ENCODE data around the gene POM121C. TPM values are rescaled to one million over a fixed set of nuclear protein-coding genes. Genes with fewer than 3 reads are reported as not detected.
"Not testable (repeated sequence)": the region's sequence is repeated elsewhere in the genome, so short reads cannot be mapped to it uniquely, and the experiment has no call there.

Gene POM121C
- total RNA-seq, 1 experiment from 2014 or later: 72.7 TPM

- not testable (repeated sequence) for H3K79me2 ChIP-seq (ENCODE audit: insufficient read depth, low read length); H3K4me1 Mint-ChIP-seq; H3K36me3 Mint-ChIP-seq (ENCODE audit: insufficient read depth in 1 of 3, low read depth in 3 of 3); H3K9ac ChIP-seq (ENCODE audit: extremely low read depth, insufficient read length, low read length); H2BK5ac ChIP-seq (ENCODE audit: insufficient read length, low read length); H2BK120ac ChIP-seq (ENCODE audit: low read depth, low read length, poor library complexity, severe bottlenecking); H4K8ac ChIP-seq (replicated peaks; ENCODE audit: insufficient read length, low read depth, low read length); H3K27me3 Mint-ChIP-seq (ENCODE audit: low read depth); DNase-seq; H2AK5ac ChIP-seq (ENCODE audit: insufficient read length, low read length); H3K18ac ChIP-seq (ENCODE audit: insufficient read length, low read depth, low read length); H3K27me3 ChIP-seq (ENCODE audit: insufficient read depth, low read length); H3K27ac Mint-ChIP-seq; H3K56ac ChIP-seq (ENCODE audit: insufficient read length, low read depth, low read length); H2AFZ ChIP-seq (ENCODE audit: low read length); H4K20me1 ChIP-seq (ENCODE audit: control insufficient read depth, insufficient read depth, insufficient read length); H3T11ph ChIP-seq (ENCODE audit: low read length); H3K4me1 ChIP-seq (ENCODE audit: insufficient read depth, low read length); H3K4ac ChIP-seq (ENCODE audit: low read depth, low read length); H2BK15ac ChIP-seq (ENCODE audit: low read depth, low read length); H3K4me2 ChIP-seq (ENCODE audit: insufficient read depth, insufficient read length, low read length); H3K23ac ChIP-seq (ENCODE audit: insufficient read length, low read depth, low read length); H3K9me3 Mint-ChIP-seq; H2BK12ac ChIP-seq (ENCODE audit: insufficient read length, low read depth, low read length); H3K27ac ChIP-seq (ENCODE audit: insufficient read length, low read depth, low read length); H3K9me3 ChIP-seq (ENCODE audit: control insufficient read depth, low read depth, low read length); H3K14ac ChIP-seq (ENCODE audit: insufficient read depth, low read length); H4K91ac ChIP-seq (ENCODE audit: insufficient read length, low read depth, low read length); H3K79me1 ChIP-seq (ENCODE audit: insufficient read depth, low read depth, low read length, poor library complexity, severe bottlenecking); H3K23me2 ChIP-seq (ENCODE audit: insufficient read length, low read depth, low read length, poor library complexity, severe bottlenecking); H3K4me3 Mint-ChIP-seq; H4K5ac ChIP-seq (ENCODE audit: insufficient read length, low read depth, low read length); H2BK20ac ChIP-seq (ENCODE audit: low read depth, low read length, poor library complexity, severe bottlenecking)
- WGBS (ENCODE audit: extremely low coverage, insufficient read length, low lambda C conversion rate): no CpG with 5 or more reads among the region's 5 CpGs
Measured at GRCh38 chr7:75460541-75460940, 25.6 kb downstream of the POM121C start.

- H3K4me2 ChIP-seq (ENCODE audit: insufficient read depth, insufficient read length, low read length); H3K4me1 ChIP-seq (ENCODE audit: insufficient read depth, low read length); H3K27ac ChIP-seq (ENCODE audit: insufficient read length, low read depth, low read length); H3K56ac ChIP-seq (ENCODE audit: insufficient read length, low read depth, low read length); H4K91ac ChIP-seq (ENCODE audit: insufficient read length, low read depth, low read length); H2BK5ac ChIP-seq (ENCODE audit: insufficient read length, low read length); H3K14ac ChIP-seq (ENCODE audit: insufficient read depth, low read length); H3K9me3 ChIP-seq (ENCODE audit: control insufficient read depth, low read depth, low read length); H2BK120ac ChIP-seq (ENCODE audit: low read depth, low read length, poor library complexity, severe bottlenecking); H4K20me1 ChIP-seq (ENCODE audit: control insufficient read depth, insufficient read depth, insufficient read length); H4K8ac ChIP-seq (replicated peaks; ENCODE audit: insufficient read length, low read depth, low read length); H4K5ac ChIP-seq (ENCODE audit: insufficient read length, low read depth, low read length); H3K18ac ChIP-seq (ENCODE audit: insufficient read length, low read depth, low read length); H3K79me2 ChIP-seq (ENCODE audit: insufficient read depth, low read length); H3K9me3 Mint-ChIP-seq; H3K79me1 ChIP-seq (ENCODE audit: insufficient read depth, low read depth, low read length, poor library complexity, severe bottlenecking); H2BK12ac ChIP-seq (ENCODE audit: insufficient read length, low read depth, low read length); H3T11ph ChIP-seq (ENCODE audit: low read length); H3K27me3 Mint-ChIP-seq (ENCODE audit: low read depth); H3K23ac ChIP-seq (ENCODE audit: insufficient read length, low read depth, low read length); H3K27me3 ChIP-seq (ENCODE audit: insufficient read depth, low read length); H2BK20ac ChIP-seq (ENCODE audit: low read depth, low read length, poor library complexity, severe bottlenecking); H3K23me2 ChIP-seq (ENCODE audit: insufficient read length, low read depth, low read length, poor library complexity, severe bottlenecking); DNase-seq; H3K4ac ChIP-seq (ENCODE audit: low read depth, low read length); H3K9ac ChIP-seq (ENCODE audit: extremely low read depth, insufficient read length, low read length); H2AK5ac ChIP-seq (ENCODE audit: insufficient read length, low read length); H2BK15ac ChIP-seq (ENCODE audit: low read depth, low read length); H3K4me1 Mint-ChIP-seq; H3K27ac Mint-ChIP-seq; H3K4me3 Mint-ChIP-seq; H2AFZ ChIP-seq (ENCODE audit: low read length): not testable (repeated sequence)
- H3K36me3 Mint-ChIP-seq (ENCODE audit: insufficient read depth in 1 of 3, low read depth in 3 of 3): peaks cover 0 to 10% (median 7%) of the 10 kb centered on the region in 3 experiments; a peak in 4 of 7 replicates
- no CpG with 5 or more reads among the region's 5 CpGs for WGBS (ENCODE audit: extremely low coverage, insufficient read length, low lambda C conversion rate)
Measured at GRCh38 chr7:75458034-75458433, 28.1 kb downstream of the POM121C start.

Data from H9 (cell line).